HG03066 (cell line): ENCODE data around the gene ZNF407.

Experiments used
- ATAC-seq: cut with Tn5 transposase; IDR thresholded peaks from one replicate; pipeline ENCODE4 v1.9.1; 2021; ENCODE audit warnings: low read depth; ENCODE audit not compliant: unreplicated experiment

ZNF407 gene

GRCh38 chr18:74587441-74587840, 10.2 kb upstream of the ZNF407 start:
- ATAC-seq: no peak

GRCh38 chr18:74589021-74589420, 8.6 kb upstream of the ZNF407 start:
- no peak for ATAC-seq

- ATAC-seq: no peak
Measured at GRCh38 chr18:74589811-74590210, 7.9 kb upstream of the ZNF407 start.

GRCh38 chr18:74590671-74591070, 7.0 kb upstream of the ZNF407 start:
- no peak for ATAC-seq

GRCh38 chr18:74595431-74595830, 2.2 kb upstream of the ZNF407 start:
- ATAC-seq: no peak

GRCh38 chr18:74597034-74597661, 522 bp upstream of the ZNF407 start:
- peak; percentile 34 for ATAC-seq

- ATAC-seq: peak; percentile 56
Measured at GRCh38 chr18:74598350-74599001, 806 bp downstream of the ZNF407 start.

GRCh38 chr18:74604361-74604760, 6.7 kb downstream of the ZNF407 start:
- ATAC-seq: no peak

GRCh38 chr18:74604774-74605173, 7.1 kb downstream of the ZNF407 start:
- ATAC-seq: no peak

GRCh38 chr18:74608681-74609080, 11.0 kb downstream of the ZNF407 start:
- no peak for ATAC-seq

GRCh38 chr18:74609535-74609934, 11.9 kb downstream of the ZNF407 start:
- no peak for ATAC-seq

GRCh38 chr18:74610051-74610615, 12.5 kb downstream of the ZNF407 start:
- no peak for ATAC-seq

GRCh38 chr18:74610860-74611259, 13.2 kb downstream of the ZNF407 start:
- no peak for ATAC-seq

- ATAC-seq: no peak
Measured at GRCh38 chr18:74611765-74612164, 14.1 kb downstream of the ZNF407 start.

- no peak for ATAC-seq
Measured at GRCh38 chr18:74613381-74613780, 15.7 kb downstream of the ZNF407 start.

GRCh38 chr18:74616494-74616893, 18.8 kb downstream of the ZNF407 start:
- ATAC-seq: no peak

- ATAC-seq: no peak
Measured at GRCh38 chr18:74617486-74617885, 19.8 kb downstream of the ZNF407 start.

- ATAC-seq: no peak
Measured at GRCh38 chr18:74622072-74622471, 24.4 kb downstream of the ZNF407 start.

GRCh38 chr18:74623047-74623816, 25.6 kb downstream of the ZNF407 start:
- ATAC-seq: no peak

GRCh38 chr18:74624466-74624865, 26.8 kb downstream of the ZNF407 start:
- ATAC-seq: no peak

- no peak for ATAC-seq
Measured at GRCh38 chr18:74625157-74625556, 27.5 kb downstream of the ZNF407 start.
